NK-92 treated with Interleukin-12 subunit alpha and Interleukin-12 subunit beta, amount 100 ng/mL, for 24 hours (cell line): ENCODE results near the gene ELF2.
A peak's percentile ranks its signal among the peaks of the same experiment; 100 is the strongest.
"Not testable (repeated sequence)": the region's sequence is repeated elsewhere in the genome, so short reads cannot be mapped to it uniquely, and the experiment has no call there.

Experiments
- DNase-seq: peaks from one replicate; lab custom pipeline; 2025; lab: John Stamatoyannopoulos, UW

Gene ELF2

DNA sequence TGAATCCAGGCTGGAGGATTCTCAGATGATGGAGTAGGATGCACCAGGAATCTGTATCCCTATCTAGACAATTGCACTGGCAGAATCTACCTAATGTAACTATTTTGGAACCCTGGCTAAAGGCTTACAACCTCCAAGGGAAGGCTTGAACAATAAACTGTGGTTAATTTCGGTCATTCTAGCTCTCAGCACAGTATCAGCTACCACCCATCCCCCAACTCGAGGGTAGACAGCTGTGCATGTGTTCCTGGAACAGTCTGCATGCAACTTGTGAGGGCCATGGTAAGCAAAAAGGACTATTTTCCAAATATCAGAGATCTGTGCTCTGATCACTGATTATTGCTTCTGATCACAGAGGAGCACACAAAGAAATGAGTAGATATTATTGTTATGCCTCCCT lies 34.0 kb downstream of the ELF2 start:
- no peak for DNase-seq

DNA sequence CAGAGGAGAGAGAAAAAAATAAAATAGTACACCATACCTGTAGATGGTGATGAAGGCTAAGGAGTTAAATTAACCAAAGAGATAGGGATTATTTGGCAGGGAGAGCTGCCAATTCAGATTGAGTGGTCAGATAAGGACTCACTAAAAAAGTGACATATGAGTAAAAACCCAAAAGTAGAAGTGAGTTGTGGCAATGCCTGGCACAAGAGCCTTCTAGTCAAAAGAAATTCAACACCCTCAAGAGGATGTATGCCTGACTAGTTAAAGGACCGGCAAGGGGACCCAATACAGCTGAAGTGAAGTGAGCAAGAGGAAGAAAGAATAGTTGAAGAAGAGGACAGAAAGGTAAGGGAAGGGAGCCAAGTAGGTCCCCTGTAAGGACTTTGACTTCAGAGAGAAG lies 34.9 kb downstream of the ELF2 start:
- no peak for DNase-seq

DNA sequence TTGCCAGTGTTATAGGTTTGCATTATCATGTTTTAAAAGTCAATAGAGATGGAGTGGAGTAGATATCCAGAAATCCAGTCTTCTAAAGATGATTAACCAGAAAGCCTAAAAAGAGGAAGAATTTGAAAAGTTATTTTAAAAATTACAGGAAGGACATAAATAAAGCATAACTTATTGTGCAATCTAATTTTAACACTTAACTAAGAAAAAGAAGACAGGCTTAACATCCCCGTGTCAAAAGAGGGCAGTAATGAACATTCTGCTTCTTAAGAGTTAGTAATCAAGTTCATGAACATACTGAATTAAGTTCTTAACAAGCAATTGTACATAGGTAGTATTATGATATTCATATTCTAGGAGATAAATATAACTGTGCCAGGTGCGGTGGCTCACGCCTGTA lies 39.3 kb downstream of the ELF2 start:
- no peak for DNase-seq

DNA sequence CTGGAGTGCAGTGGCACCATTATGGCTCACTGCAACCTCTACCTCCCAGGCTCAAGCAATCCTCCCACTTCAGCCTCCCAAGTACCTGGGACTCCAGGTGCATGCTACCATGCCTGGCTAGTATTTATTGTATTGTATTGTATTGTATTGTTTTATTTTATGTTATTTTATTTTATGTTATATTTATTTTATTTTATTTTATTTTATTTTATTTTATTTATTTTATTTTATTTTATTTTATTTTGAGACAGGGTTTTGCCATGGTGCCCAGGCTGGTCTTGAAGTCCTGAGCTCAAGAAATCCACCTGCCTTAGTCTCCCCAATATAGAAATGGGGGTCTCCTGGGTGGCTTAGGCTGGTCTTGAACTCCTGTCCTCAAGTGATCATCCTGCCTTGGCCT lies 42.6 kb downstream of the ELF2 start:
- no peak for DNase-seq

DNA sequence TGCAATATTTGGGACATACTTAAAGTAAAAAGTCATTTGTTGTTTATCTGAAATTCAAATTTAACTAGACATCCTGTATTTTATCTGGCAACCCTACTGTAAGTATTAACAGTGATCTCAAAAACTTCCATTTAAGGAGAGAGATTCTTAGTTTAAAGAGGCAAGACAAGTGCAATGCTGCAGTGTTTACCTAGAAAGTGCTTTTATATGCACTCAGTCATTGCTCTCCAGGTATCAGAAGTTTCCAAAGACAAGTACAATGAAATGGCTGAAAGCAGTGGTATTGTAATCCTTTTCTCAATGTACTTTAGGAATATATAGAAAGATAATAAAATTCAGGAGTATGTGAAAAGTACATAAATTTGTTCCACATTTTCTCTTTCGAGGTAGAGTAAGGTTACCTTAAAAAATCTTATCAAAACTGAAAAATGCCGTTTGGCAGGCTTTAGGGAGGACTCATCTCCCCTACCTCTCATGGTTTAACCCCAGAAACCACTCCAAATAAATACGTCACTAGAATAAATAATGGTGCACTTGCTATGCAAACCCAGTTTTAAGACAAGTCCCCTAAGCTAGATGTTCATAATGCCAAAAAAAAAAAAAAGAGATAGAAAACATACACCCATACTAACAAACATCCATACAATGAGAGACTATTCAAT lies 45.7 kb downstream of the ELF2 start:
- DNase-seq = no peak

DNA sequence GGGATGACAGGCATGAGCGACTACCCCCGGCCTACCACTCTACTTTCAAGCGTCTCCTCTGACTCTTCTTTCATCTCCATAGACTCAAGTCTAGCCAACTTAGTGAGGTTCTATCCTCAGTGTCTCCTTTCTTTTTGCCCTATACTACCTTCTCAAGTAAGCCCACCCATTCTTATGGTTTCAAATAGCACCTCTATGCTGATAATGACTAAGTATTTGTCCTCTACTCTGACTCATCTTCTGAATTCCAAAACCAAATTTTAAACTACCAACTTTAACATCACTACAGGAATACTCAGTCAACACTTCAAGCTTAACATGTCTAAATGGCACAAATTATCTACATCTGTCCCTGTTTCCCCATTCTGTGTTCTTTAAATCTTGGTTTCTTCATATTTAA lies 47.8 kb downstream of the ELF2 start:
- no peak for DNase-seq

DNA sequence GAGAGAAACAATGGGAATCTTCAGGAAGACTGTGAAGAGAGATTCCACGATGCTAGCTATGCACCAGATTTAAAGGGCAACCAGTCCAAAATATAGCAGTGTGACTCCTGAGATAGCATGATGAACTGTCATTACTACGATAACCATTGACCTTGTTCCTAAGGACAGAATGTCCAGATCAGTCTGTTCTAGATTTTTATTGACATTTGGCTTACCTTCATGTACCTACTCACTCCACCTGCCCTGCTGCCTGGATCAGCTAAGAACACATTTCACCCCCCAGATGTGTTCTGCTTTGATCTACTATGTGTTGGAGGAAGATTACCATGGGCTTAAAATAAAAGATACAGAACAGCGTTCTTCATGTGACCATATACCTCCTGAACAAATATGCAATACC lies 50.1 kb downstream of the ELF2 start:
- no peak for DNase-seq

DNA sequence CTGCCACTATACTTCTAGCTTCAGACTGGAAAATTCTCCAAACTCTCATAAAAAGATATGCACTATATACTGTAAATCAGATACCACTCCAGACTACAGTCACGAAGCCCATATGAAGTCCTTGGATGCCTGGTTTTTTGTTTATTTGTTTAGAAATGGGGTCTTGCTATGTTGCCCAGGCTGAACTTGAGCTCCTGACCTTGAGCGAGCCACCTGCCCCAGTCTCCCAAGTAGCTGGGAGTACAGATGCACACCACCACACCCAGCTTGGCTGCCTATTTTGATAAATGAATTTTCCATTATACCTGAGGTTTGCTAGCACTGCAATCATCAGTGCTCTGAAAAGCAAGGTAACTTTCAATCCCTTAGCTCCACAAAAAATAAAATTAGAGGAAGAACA lies 53.1 kb downstream of the ELF2 start:
- no peak for DNase-seq

DNA sequence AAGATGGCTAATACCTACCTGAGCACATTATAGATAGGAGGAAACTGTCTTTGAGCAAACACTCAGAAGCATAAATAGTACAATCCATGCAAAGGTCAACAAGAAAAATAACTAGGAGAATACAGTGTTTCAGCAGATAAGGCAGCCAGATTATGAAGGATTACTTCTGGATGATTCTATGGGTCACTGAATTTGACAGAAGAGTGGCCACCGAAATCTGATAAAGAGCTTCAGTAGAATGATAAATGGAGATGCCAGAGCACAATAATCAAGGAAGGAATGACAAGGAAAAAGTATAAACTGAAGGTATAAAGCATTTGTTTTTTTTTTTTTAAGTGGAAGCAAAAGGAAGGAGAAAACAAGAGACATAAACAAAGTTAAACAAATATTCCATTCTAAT lies 58.7 kb downstream of the ELF2 start:
- DNase-seq = no peak

DNA sequence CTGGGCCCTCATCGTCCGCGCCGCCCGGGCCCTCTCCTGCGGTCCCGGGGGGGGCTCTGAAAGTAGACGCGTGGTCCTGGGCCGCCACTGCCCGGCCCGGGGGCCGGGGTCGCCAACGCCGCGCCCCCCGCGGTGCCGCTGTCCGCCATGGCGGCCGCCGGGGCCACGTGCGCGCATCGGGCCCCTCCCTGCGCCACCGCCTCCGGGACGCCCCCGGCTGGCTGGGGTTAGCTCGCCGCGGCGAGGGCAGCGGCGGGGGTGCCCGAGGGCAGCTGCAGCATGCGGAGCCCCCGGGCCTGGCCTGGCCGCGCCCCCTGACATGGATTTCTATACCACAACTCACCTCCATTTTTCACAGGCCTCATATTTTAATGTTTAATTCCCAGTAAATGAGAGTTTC lies 61.8 kb downstream of the ELF2 start:
- DNase-seq = no peak

DNA sequence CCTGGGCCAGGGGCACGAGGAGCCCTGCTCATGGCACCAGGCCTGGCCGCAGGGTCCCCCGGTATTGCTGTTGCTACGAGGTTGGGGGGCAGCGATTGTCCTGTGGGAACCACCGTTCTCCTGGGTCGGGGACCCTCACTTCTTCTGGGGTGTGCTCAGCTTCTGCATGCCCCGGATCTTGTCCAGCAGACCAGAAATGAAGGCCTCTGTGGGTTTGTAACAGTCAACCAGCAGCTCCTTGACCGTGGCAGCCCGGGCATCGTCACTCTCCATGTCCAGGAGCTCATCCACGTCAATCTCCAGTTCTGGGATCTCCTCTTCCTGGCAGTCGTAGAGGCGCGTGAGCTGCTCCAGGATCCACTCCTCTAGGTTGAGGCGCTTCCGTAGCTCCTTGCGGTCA lies 62.2 kb downstream of the ELF2 start:
- not testable (repeated sequence) for DNase-seq

DNA sequence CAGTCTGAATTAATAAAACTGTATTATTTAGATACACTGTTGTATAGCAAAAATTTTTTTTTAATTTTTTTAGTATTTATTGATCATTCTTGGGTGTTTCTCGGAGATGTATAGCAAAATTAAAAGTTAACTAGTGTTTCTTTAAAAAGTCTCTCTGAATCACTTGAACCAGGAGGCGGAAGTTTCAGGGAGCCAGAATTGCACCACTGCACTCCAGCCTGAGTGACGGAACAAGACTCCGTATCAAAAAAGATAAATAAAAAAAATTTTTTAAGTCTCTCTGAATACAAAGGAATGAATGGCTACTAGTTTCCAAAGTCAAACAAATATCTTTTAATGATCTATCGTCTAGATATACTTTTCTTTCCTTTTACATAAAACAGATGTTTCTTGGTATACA lies 64.4 kb downstream of the ELF2 start:
- no peak for DNase-seq

DNA sequence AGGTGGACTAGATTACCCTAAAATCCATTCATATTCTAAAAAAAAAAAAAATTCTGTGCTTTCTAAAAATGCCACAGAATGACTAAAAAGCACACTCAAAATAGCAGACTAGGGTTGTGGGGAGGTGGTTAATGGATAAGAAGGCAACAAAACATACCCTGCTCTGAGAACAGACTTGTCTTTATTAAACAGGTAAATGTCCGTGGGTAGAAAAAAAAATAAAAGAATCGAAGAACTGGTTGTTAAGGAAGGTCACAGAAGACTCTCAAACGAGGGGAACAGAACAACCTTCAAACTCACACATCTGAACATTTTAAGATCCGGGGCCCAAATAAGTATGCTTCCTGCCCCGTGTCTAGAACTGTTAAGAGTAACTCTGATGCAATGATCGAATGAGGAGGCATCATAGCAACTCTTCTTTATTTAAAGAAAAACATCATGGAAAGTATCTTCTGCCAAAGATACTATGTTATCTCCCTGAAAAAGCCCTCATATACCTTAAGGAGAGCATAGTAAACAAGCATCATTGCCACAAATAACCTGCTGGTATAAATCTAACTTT lies 68.4 kb downstream of the ELF2 start:
- DNase-seq = no peak

DNA sequence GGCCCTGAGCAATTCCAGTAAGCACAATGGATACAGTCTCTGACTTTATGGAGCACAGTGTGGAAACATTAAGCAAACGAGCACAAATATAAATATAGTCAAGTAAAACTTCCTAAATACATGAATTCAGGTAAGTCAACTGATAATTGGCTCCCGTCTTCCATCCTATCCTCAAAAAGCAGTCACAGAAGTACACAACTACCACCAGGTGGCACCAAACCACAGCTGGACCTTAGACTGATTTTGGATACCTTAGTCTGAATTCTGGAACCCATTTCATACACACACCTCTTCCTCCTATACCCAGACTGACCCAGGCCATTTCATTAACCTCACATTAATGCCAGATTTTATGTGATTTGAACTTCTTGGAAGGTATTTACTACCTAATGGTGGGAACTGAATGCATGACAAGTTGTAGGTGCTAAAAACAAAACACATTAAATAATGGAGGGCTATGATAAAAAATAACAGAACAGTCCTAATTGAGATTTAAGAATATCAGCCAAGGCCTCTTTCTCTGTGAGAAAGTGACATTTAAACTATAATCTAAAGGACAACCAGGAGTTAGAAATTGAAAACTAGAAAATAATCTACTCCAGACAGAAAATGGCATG lies 77.5 kb downstream of the ELF2 start:
- DNase-seq = peak; percentile 33

DNA sequence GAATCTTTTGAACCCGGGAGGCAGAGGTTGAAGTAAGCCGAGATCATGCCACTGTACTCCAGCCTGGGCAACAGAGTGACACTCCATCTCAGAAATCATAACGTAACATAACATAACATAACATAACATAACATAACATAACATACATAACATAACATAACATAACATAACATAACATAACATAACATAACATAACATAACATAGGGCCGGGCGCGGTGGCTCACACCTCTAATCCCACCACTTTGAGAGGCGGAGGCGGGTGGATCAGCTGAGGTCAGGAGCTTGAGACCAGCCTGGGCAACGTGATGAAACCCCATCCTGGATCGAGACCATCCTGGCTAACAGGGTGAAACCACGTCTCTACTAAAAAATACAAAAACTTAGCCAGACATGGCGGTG lies 84.7 kb downstream of the ELF2 start:
- no peak for DNase-seq

DNA sequence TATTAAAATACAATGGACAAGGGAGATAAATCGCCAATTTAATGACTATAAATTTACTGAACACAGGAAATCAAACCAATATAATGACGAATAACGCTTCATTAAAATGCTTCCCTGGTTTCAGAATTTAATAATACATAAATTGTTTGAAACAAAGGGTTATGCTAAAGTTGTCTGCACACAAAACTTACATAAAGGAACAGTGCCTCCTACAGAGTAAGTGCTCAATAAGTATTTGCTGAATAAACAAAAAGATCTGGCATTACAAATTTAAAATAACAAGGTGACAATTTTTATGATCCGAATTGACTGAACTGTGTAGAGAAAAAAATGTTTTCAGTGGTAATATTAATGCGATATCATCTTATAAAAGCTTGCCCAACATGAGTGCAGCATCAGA lies 91.9 kb downstream of the ELF2 start:
- no peak for DNase-seq

DNA sequence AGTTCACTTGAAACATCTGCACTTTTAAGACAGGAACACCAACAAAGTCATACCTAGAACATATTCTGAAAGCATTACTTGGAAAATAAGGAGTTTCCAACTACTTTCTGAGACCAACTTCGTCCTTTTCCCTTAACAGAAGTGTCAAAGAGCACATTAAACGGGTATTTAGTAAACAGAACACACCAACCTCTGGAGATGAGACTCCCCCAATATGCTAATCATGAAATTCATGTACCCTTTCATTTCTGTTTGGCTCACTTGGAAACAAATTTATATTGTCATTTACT lies 92.3 kb downstream of the ELF2 start:
- no peak for DNase-seq

DNA sequence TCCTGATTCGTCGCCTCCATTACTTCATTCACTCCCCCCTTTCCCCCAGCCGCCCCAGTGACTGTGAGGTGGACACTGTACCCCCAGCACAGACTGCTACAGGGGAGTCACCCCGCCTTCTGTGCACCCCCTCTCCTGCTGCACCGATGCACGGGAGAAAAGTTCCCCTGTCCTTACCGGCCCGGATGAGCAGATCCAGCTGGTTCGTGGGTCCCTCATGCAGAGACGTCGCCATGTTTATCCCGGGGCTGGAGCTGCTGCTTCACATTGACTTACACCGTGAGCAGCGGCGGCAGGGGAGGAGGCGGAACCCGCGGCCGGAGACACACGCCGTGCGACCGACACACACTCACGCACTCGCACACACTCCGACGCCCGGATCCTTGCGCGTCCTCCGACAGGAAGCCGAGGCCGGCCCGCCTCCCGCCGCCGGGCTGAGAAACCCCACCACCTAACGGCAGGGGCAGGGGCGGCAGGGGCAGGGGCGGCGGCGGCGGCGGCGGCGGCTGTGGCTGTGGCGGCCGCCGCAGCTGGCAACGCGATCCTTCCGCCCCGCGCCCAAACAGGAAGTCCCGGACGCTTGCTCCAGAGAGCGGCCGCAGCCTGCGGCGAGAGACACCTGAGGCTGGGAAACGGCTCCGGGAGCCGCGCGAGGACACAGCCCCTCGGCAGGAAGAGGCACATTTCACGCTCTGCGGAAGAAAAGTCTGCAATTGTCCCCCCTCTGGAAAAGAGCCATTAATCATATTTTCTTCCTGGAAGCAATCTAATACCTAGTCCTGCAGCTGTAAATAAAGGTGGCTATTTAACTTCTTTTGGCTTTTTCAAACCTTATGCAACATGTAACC lies 92.8 kb downstream of the ELF2 start:
- DNase-seq = peak; percentile 74

DNA sequence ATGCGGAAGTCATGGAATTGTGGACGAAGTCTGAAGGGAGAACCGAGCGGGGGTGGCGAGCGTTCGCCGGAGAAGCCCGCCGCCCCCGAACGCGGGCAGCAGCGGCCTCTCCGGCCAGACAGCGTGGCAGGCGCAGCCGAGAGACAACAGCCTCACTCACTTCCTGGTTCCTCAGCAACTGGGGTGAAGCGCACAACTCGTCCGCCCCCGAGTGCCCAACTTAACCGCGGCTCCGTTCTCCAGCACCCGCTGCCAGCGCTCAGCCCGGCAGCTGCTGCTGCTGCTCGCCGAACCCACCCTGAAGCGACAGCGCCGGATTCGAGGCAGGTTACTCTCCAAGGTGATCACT lies 93.4 kb downstream of the ELF2 start:
- DNase-seq = peak; percentile 67

DNA sequence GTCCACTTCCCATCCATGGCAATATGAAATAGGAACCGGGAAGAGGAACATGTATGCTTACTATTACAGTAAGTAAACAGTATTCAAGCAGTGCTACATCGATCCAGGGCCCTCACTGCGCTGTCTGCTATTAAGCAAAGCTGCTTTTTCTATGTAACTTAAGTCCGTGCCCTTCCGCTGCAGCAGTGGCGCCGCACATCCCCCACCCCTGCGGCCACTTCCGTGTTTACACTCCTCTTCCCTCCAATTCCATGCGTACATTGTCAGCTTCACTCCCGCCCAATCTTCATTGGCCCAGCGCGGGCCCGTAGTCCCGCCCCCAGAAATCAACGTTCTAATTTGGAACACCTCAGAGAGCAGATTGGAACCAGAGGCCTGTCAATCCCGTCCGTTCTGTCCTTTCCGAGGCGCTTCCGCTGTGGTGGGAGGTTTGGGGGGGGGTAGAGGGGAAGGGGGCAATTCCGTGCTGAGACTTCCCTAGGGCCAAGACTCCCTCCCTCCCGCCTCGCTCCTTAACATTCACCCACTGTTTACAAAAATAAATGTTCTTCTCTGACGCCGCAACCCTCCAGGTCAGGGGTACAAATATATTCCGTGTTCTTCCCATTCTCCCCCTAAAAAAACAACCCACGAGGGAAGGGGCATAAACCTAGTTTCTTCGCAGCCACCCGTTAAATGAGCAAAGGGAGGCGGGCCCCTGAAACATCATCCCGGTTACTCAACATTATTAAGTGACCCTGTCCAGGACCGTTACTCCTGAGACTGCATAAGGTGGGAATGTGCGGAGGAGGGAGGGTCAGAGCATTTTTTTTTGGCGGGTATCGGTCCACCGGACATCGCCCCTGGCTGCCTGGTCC lies 94.0 kb downstream of the ELF2 start:
- peak; percentile 87 for DNase-seq

DNA sequence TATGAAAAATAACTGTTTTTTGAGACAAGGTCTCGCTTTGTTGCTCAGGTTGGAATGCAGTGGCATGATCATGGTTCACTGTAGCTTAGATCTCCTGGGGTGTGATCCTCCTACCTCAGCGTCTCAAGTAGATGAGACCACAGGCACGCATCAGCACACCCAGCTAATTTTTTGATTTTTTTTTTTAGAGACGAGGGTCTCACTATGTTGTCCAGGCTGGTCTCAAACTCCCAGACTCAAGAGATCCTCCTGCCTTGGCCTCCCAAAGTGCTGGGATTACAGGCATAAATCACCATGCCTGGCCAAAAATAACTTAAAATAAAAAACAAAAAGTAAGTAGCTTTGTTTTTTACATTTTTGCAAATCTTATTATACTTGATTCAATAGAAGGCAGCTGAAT lies 98.1 kb downstream of the ELF2 start:
- DNase-seq = no peak

DNA sequence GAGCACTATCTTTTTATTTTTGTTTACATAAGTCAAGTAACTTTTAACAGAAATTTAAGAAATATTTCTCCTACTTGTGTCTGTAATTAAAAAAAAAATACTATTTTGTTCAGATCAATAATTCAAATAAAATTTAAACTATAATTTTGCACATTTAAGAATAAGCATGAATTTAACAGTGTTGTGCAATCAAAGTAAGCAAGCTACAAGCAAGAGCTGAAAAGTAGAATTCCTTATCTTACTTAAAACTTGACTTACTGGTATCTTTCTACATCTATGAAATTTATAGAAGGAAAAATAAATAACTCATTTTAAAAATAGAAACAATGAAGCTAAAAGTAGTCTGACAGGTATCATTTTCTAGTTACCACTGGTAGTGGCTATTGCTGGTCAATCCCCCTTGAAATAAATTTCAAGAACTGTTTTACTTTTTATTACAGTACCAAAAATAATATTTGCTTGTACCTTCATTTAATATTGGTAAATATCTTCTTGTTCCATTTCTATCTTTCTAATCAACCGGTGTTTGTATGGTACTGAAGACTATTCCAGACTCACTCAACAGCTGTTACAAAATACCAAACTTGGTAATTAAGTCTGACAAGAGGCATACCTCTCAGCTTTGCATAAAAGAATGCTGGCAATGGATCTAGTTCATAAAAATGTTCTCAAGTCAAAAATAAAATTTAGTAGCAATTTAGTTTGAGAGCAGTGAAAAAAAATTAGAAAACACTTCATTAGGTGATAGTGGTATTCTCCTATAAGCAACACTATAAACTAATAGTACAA lies 99.3 kb downstream of the ELF2 start:
- DNase-seq = no peak
